Esophagus squamous epithelium (tissue), 4 donors: ENCODE data around the gene SPRY2.

Source experiments
- CTCF ChIP-seq, 6 experiments: fragments of 450-650 bp in 4 of 6; fragments of 200-600 bp in 2 of 6; sonication (generic) in 2 of 6; IDR thresholded peaks; one replicate each; pipeline ENCODE4 v1.5.1; 2016 to 2019; ENCODE audit warnings: antibody characterized with exemption in 6 of 6, mild to moderate bottlenecking in 4 of 6, moderate library complexity in 4 of 6
- POLR2A ChIP-seq, 4 donors: fragments of 450-650 bp; IDR thresholded peaks; one replicate each; pipeline ENCODE4 v1.6.1; 2017; ENCODE audit warnings: antibody characterized with exemption in 4 of 4, mild to moderate bottlenecking in 4 of 4, moderate library complexity in 3 of 4

DNA sequence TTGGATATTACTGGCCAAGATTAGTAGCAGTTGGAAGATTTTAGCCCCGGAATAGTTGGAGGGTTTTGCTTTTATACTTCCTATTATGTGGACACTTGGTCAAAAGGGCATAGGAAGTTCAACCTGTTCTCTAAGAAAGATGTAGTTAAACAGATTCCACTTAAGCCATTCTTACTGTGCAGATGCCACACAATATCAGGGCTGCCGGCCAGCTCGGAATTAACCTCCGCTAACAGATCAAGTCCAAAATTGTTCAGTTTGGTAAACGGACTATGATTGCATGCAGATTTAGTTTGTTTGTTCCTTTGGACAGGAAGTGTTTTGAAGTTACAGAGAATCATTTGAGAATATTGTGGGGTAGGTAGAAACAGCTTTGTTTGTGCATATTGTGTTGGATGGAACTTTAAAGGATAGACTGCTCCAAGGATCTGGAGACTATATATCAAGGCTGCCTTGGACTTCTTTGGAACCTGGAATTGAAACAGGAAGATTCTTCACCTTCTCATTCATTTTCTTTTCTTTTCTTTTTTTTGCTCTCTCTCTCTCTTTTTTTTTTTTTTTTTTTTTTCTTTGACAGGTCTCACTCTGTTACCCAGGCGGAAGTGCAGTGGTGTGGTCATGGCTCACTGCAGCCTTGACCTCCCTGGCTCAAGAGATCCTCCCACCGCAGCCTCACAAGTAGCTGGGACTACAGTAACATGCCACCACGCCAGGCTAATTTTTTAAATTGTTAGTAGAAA, 5.0 kb upstream of the SPRY2 start:
- TF ChIP-seq CTCF (IDR thresholded peaks at IDR 0.05) (no peak), POLR2A (IDR thresholded peaks at IDR 0.05) (no peak)
